GM12873 (cell line): ENCODE measurements around the gene SSR3.

Source experiments
- TF ChIP-seq, protein P1 (sequence below): IDR thresholded peaks from 2 replicates; pipeline ENCODE4 v1.5.1; 2012; ENCODE audit warnings: low read depth, mild to moderate bottlenecking, moderate library complexity, low read length, control low read depth; ENCODE audit not compliant: insufficient read depth; ENCODE audit errors: missing control alignments

The SSR3 gene

DNA sequence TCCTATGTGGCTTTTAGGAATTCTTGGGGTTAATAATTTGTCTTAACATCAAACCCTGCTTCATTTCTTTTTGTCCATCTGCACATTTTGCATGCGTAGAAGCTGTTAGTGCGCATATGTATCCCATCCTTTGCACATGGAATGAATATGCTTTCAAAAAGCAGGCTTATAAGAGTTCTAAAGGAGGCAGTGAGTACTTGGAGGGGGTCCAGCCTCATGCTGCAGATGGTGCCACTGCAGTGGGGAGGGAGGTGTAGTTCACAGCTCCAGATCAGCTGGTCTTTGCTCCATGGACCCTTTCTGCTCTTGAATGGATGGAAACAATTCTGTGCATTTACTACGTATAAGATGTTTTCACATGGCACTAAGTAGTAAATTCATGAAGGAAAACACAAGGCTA lies 20.7 kb upstream of the SSR3 start:
- TF ChIP-seq, protein P1, sequence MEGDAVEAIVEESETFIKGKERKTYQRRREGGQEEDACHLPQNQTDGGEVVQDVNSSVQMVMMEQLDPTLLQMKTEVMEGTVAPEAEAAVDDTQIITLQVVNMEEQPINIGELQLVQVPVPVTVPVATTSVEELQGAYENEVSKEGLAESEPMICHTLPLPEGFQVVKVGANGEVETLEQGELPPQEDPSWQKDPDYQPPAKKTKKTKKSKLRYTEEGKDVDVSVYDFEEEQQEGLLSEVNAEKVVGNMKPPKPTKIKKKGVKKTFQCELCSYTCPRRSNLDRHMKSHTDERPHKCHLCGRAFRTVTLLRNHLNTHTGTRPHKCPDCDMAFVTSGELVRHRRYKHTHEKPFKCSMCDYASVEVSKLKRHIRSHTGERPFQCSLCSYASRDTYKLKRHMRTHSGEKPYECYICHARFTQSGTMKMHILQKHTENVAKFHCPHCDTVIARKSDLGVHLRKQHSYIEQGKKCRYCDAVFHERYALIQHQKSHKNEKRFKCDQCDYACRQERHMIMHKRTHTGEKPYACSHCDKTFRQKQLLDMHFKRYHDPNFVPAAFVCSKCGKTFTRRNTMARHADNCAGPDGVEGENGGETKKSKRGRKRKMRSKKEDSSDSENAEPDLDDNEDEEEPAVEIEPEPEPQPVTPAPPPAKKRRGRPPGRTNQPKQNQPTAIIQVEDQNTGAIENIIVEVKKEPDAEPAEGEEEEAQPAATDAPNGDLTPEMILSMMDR, result no peak

DNA sequence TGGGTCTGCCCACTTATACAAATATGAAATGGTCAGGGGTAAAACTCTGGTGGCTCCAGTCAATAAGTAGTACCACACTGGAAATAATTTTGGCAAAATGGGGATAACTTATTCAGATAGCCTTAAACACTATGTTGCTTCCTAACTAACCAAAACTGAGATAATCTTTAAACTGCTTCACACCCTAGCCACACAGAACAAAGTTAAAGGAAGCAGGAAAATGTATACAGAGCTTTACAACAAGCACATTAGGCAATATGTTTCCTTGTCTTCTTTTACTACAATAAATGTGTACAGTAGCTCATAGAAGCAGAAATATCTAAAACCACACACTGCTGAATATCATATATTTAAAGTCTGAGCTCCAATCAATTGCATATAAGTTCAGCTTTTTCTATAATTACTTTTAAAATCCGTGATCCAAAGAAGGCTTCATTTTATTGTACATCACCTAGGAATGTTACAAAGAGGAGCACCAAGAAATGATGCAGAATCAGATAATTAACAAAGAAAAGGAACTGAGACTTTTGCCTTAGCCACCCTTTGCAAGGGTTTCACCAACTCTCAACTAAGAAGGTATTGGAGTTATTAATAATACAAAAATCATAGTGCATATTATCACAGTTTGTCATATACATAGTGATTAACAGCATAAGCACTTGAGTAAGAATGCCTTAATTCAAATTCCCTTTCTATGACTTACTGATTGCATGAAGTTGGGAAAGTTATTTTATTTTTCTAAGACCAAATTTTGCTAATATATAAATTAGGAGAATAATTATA lies 9.2 kb upstream of the SSR3 start:
- TF ChIP-seq, protein P1, result no peak

DNA sequence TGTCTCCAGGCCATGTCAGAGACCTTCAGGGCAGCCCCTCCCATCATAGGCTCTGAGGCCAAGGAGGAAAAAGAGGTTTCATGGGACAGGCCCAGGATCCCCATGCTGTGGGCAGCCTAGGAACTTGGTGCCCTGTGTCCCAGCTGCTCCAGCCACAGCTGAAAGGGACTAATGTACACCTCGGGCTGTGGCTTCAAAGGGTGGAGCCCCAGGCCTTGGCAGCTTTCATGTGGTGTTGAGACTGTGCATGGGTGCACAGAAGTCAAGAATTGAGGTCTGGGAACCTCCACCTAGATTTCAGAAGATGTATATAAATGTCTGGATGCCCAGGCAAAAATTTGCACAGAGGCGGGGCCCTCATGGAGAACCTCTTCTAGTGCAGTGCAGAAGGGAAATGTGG lies 6.6 kb upstream of the SSR3 start:
- TF ChIP-seq, protein P1, result no peak

DNA sequence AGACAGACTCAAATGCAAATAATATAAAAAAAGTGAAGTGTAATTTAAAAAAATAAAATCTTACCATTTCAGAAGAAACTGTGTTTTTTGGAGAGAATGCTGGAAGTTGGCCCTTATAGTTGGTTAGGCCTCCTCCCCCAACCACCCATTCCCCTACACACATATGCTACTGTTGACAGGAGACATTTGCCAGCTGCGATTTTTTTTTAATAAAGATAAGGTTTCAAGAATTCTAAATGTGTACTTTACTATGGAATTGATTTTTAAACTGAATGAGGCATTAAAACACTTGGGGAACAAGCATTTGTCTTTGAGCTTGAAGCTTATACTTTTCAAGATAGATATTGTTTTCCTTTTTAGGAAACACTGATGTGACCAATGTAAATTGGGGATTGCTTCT lies 4.4 kb upstream of the SSR3 start:
- TF ChIP-seq, protein P1, result no peak

DNA sequence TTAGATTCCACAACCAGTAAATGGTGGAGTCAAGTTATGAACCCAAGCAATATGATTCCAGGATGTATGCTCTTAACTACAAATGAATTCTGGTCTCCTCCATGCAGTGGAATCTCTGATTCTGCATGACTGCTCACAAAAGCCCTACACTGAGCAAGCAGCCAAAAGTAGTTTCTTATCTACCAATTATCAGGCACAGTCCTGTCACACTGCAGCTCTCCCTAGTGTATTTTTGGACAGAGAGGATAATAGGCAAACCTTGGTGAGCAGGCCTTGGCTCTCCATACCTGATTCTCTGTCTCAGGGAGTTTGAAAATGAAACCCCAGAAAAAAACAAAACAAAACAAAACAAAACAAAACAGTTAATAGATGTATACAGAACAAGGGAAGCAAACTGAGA lies 3.5 kb upstream of the SSR3 start:
- TF ChIP-seq, protein P1, result no peak

DNA sequence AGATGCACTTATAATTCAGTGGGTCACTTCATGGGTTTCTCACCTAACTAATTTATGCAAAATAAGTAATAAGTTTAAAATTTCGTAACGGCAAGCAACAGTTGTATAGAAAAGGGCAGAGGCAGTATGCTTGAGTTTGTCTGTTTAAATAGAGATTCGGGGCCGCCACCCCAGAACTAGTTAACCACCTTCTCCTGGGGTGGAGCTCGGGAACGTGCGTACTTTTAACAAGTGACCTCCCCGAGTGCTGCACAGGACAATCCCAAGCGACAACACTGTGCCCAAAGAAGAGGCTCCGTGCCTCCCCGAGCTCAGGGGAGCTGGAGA lies 439 bp downstream of the SSR3 start:
- TF ChIP-seq, protein P1, result no peak

DNA sequence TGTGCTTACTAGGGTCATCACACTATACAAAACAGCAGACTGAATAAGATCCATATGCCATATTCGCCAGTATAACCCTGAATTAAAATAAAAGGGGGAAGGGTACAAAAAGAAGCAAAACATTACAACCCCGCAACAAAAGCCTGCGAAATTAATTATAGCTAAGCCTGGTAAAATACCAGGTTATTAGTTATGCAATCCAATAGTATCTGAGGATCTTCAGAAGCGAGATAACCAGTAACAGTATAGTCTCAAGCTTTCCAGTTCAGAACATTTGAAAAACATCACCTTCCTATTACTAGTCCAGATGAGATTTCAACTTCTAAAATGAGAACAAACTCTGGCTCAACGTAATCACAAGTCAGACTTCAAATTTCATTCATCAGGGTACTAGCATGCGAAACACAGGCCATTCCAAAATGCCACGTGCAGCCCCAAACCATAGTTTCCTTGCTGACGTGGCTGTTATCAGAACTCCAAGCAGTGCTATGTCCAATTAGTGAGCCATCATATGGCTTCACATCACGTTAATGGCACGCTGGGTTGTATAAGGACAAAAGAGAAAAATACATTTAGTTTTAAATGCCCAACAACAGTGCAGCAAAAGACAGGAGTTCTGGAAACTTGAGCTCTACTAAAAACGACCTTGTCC lies 1.1 kb downstream of the SSR3 start:
- TF ChIP-seq, protein P1, result no peak
